ENCODE data around the gene ZNF562. TPM values are rescaled to one million over a fixed set of nuclear protein-coding genes. Genes with fewer than 3 reads are reported as not detected.
A peak's percentile ranks its signal among the peaks of the same experiment; 100 is the strongest.

ZNF562 gene
- total RNA-seq, 1 donor from 2014 or later: 21.1 TPM

- Histone ChIP-seq H3K27ac (peak within 1 kb of the TSS; percentile 89 to 91), H3K4me3 (peak within 1 kb of the TSS; percentile 83 to 87), H3K27me3 (no peaks in the 10 kb centered on the region), H3K4me1 (peaks cover 0 to 17% of the 10 kb centered on the region in 2 donors), H3K36me3 (peaks cover 30 to 31% of the 10 kb centered on the region in 2 donors), H3K9me3 (no peaks in the 10 kb centered on the region)
- TF ChIP-seq CTCF (IDR thresholded peaks at IDR 0.05): no peak
- intact Hi-C loops (cut with DNase I): loop anchor here (1.0 to 5.0 kb wide), 5 partner anchors 37 to 299 kb away; partner anchors contain the start of genes ZNF121, ZNF426, ZNF559 and ZNF562
- peak; percentile 14 to 90 for DNase-seq (ENCODE audit: low spot score in 2 of 2)
These were observed 53.5 kb downstream of the ZNF562 start, which contains the start of gene ZNF561 for GRCh38 chr19:9621156-9622037. ZNF561 (minus strand) TSS chr19:9621232; CDS start chr19:9619456, 1,776 bp downstream.

DNA sequence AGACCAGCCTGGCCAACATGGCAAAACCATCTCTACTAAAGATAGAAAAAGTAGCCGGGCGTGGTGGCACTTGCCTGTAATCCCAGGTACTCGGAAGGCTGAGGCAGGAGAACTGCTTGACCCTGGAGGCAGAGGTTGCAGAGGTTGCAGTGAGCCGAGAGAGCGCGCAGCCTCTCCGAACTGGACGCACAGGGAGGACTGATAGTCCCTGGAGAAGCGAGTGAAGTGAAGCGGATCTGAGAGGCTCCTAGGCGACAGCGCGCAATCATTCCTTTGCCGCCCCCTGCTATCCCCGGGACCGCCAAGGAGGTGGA lies 54.1 kb downstream of the ZNF562 start:
- no peak for TF ChIP-seq CTCF (IDR thresholded peaks at IDR 0.05)
- intact Hi-C loops (cut with DNase I): loop anchor here (1.0 to 5.0 kb wide), 5 partner anchors 36 to 298 kb away; partner anchors contain the start of genes ZNF121, ZNF426, ZNF559 and ZNF562
- Histone ChIP-seq H3K9me3 (no peaks in the 10 kb centered on the region), H3K27me3 (no peaks in the 10 kb centered on the region), H3K4me1 (peaks cover 0 to 17% of the 10 kb centered on the region in 2 donors), H3K4me3 (peak overlapping the region; percentile 83 to 87), H3K36me3 (peaks cover 36 to 37% of the 10 kb centered on the region in 2 donors), H3K27ac (peak overlapping the region; percentile 89 to 91)
- no peak for DNase-seq (ENCODE audit: low spot score in 2 of 2)

GRCh38 chr19:9615844-9616243 lies 59.1 kb downstream of the ZNF562 start:
- intact Hi-C loops (cut with DNase I): no loop called here

GRCh38 chr19:9610484-9611113 lies 64.3 kb downstream of the ZNF562 start:
- Histone ChIP-seq H3K36me3 (peaks cover 75 to 88% of the 10 kb centered on the region in 2 donors), H3K9me3 (peaks cover 73 to 93% of the 10 kb centered on the region in 2 donors), H3K4me1 (no peaks in the 10 kb centered on the region), H3K4me3 (no peak overlapping the region), H3K27me3 (no peaks in the 10 kb centered on the region), H3K27ac (no peak overlapping the region)
- DNase-seq (ENCODE audit: low spot score in 2 of 2): no peak
- intact Hi-C loops (cut with DNase I): no loop called here
- TF ChIP-seq CTCF (IDR thresholded peaks at IDR 0.05): no peak

More at GRCh38 chr19:9615844-9616243, 59.1 kb downstream of the ZNF562 start:
- TF ChIP-seq CTCF (IDR thresholded peaks at IDR 0.05): no peak
- H3K27me3 ChIP-seq: no peaks in the 10 kb centered on the region
- H3K36me3 ChIP-seq: peaks cover 85 to 87% of the 10 kb centered on the region in 2 donors
- peaks cover 23 to 40% of the 10 kb centered on the region in 2 donors for H3K9me3 ChIP-seq
- no peak for DNase-seq (ENCODE audit: low spot score in 2 of 2)
- H3K27ac ChIP-seq: no peak overlapping the region
- H3K4me3 ChIP-seq: no peak overlapping the region
- peaks cover 0 to 8% of the 10 kb centered on the region in 2 donors for H3K4me1 ChIP-seq

GRCh38 chr19:9608912-9609311 lies 66.0 kb downstream of the ZNF562 start:
- no peak overlapping the region for H3K4me3 ChIP-seq
- peaks cover 77 to 92% of the 10 kb centered on the region in 2 donors for H3K9me3 ChIP-seq
- H3K36me3 ChIP-seq: peaks cover 58 to 71% of the 10 kb centered on the region in 2 donors
- intact Hi-C loops (cut with DNase I): no loop called here
- TF ChIP-seq CTCF (IDR thresholded peaks at IDR 0.05): no peak
- no peak overlapping the region for H3K27ac ChIP-seq
- no peak for DNase-seq (ENCODE audit: low spot score in 2 of 2)
- no peaks in the 10 kb centered on the region for H3K4me1 ChIP-seq
- H3K27me3 ChIP-seq: no peaks in the 10 kb centered on the region

All from ascending aorta (tissue), 2 donors.